Stimulated activated CD8-positive, alpha-beta memory T cell treated with anti-CD3 and anti-CD28 coated beads, Interleukin-15, amount 100 ng/mL, for 24 hours (primary cell): ENCODE results near the gene OR9I1.

Source experiments
- DNase-seq: peaks from one replicate; pipeline ENCODE4 v3.0.0-alpha.2; 2020; ENCODE audit warnings: low read depth

OR9I1 gene, protein sequence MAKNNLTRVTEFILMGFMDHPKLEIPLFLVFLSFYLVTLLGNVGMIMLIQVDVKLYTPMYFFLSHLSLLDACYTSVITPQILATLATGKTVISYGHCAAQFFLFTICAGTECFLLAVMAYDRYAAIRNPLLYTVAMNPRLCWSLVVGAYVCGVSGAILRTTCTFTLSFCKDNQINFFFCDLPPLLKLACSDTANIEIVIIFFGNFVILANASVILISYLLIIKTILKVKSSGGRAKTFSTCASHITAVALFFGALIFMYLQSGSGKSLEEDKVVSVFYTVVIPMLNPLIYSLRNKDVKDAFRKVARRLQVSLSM

DNA sequence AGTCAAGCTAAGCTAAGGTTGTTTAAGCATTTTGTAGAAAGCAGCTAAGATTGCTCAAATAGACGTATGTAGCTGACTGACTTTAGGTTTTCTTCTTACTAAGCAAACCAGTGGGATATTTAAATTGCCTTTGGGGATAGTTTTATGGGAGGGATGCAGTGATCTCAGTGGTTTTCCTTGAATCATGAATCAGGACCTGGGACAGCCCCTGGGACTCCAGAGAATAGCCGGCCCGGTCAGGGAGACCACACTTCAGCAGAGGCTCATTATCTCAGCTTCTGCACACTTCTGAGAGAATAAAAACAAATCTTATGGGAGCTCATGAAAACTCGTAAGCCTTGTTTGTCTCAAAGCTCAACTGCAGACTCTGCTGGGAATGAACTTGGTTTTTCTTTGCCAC is at the start of gene OR9I1:
Gene OR9I1, minus strand, starts transcription at position 62 of the 400 bp plus-strand sequence. CDS start 6,086 bp downstream, outside the sequence.
- DNase-seq: no peak

DNA sequence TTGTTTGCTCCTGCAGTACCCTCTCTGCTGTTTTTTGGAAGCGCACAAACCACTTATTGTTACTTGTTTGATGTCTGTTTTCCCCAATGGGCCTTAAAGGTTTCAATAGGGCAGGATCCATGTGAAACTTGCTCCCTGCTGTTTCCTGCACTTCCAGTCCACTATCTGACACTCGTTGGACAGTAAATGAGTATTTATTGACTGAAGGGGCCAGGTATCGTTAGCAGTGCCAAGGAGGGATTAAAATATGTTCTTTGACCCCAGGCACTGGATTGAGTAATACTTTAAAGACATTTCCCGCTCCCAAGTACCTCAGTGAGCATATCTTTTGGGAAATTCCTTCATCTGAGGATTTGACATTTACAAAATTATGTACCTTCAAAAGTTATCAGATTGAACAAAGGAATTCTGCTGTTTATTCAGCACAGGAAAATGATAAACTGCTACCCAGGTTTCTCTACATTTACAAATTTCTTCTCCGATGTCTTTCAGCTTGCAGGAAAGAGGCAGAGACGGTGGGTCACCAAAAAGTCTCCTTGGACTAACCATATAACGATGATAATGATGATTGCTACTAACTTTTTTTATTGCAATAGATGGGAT is 40.3 kb upstream of the OR9I1 start:
- DNase-seq: no peak

DNA sequence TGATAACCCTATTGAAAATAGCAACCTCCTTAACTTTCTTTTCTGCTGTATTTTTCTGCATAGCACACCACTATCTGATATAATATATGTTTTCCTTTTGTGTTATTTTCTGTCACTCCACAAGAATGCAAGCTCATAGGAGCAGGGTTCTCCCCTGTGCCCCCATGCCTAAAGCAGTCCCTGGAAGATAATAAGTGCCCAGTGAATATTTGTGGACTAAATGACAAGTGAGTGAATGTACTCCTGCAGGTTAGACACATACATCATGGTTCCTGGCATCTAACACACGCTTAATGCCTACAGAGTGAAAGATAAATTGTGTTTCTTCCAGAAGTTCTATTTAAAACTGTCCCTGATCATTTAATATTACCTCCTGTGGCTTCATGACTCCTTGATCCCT is 39.7 kb upstream of the OR9I1 start:
- no peak for DNase-seq

DNA sequence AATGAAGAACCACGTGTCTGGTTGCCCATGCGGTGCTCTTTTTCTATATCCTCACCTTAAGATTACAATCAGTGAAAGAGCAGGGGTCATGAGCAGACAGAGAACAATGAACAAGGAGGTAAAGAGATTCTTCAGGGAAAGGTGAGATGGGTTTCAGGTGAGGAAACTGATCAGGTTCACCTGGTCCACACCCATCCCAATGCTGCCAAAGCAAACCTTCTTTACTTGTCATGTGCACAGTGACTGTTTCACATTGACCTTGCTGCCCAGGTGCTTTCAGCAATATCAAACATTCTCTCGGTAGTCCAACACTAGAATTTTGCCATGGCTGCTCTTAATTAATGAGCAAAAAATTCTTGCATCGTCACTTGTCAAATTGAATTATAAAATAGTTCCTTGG is 39.1 kb upstream of the OR9I1 start:
- DNase-seq: no peak

DNA sequence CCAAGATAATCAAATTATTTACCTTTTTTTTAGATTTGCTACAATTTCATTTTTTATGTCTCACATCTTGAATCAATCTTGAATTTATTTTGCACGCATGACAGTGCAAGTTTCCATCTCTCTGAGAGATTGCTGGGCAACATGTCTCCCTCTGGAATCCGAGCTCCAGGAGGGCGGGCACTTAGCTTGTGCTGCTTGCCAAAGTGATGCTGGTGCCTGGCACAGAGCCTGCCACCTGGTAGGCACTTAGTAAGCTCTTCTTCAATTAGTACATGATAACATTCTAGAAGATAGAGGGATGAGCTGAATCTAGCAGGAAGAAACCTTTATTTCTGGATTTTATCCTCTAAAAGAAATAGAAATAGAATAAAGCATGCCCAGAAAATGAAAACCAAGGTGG is 27.5 kb upstream of the OR9I1 start:
- DNase-seq: no peak

DNA sequence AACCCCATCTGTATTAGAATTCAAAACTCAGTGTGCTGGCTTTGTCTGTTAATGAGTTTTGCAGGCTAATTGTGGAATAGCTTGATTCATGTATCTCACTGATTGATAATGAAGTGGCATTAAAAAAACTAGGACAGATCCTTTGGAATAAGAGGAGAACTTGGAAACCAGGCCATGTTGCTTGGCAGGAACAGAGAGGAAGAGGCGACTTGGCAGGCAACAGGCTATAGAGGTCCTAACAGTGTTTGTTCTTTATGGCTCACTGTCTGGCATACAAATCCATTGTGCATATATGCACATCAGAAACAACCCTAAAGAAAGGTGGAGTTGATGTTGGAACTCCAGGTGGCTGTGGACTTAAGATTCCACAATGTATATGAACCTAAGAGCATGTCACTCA is 17.4 kb upstream of the OR9I1 start:
- DNase-seq: no peak

DNA sequence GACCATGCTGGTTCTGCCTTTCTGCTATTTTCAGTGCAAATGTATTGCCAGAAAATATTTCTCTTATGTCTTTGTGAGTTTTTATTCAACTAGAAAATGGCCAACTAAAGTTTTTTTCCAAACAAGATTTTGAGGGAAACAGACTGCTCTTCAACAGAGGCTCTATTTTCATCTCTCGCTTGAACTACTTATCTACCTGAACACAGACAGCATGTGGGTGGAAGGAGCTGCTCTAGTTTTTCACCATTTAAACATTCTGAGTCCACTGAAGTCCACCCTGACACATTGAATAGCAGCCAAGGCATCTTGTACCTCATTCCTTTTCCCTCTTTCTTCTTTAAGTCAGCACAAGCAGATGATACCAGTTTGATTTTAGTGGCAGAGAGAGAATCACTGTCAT is 9.8 kb upstream of the OR9I1 start:
- no peak for DNase-seq

DNA sequence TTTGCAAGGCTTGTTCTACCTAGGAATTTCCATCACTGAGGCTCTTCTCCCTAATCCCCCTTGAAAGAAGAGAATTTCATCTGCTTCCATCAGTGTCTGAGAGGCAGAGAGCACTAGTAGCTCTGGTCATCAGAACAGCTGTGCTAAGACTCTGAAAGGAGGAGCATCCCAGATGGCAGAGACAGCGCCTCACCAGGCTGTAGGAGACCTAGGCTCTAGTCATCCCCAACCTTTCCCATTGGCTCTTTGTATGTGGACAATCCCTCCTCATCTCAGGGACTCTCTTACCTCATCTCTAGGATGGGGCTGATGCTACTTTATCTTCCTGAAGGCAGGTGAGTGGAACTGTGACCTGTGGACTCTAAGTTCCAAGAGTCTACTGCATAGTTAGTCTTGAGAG is 8.8 kb upstream of the OR9I1 start:
- DNase-seq: no peak

DNA sequence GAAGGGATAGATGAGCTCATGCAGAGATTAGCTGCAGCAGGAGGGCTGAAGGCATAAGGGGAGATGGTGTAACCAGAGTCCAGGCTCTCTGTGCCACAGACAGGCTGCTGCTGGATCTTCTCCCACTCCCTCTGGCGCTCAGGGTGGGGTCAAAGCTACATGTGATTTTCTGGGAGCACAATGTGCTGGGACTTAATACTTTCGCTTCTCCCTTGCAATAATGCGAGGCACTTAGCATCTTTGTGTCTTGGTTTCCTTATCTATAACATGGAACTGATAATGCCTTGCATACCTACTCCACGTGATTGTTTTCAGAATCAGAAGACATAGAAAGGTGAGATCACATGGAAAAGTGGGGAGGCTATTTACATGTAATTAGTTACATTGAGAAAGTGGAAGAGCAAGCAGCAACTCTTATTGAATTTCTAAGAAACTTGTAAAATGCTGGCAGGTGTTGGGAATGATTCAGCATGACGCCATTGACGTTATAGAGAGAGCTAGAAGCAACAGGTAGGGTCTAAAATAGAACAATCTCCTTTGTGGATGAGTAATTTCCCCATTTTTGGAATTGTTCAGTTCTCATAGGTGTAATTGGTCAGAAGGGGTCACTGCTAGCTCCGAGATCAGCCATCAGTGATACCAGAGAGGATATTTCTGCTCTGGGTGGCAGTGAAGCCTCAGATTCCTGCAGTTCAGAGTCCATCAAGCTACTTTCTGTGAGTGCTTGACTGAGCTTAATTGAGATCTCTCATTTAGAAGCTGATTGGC is 8.2 kb upstream of the OR9I1 start:
- no peak for DNase-seq

DNA sequence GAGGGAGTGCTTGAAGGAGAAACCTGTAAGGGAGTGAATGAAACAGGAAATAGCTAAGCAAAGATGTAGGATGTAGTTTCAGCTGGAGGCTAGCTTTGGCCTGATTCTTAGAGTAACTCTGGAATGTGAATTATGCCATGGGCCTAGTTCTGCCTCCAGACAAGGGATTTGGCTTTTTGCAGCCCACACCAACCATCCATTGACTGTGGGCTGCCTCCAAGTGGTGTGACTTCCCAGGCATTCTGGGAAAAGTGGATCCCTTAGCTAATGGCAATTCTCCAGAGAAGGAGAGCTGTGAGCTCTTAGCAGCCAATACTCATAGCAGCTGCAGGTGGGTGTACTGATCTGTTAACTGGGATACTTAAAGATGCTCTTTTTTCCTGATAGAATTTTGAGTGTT is 2.0 kb upstream of the OR9I1 start:
- DNase-seq: no peak

DNA sequence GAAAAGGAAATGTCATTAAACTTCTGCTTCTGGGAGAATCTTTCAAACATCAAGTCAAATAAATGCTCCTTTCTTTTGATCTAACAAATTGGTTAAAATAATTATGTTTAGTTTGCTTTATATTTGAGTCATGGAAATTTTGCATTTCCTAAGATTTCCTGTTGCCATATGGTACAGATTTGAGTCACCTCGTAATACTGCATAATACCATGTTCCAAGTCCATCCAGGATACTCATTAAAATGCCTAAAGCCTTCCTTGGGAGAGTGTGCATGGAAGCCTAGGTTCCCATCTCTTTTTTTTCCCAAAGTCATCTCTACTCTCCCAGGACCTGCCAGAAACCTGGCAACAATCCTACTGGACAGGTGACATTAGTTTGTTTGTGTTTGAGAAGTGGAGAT is 4.2 kb downstream of the OR9I1 start:
- DNase-seq: no peak

DNA sequence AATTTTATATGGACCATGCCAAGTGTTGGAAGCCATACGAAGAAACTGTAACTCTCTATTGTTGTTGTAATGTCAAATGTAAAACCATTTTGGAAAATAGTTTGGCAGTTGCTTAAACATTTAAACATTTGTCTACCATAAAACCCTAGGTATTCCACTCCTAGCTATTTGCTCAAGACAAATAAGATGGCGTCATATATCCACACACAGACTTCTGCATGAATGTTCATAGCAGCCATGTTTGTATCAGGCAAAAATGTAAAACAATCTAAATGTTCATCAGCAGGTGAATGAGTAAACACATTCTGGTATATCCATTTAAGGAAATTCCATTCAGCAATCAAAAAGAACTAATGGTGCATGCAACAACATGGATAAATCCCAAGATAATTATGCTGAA is 27.9 kb downstream of the OR9I1 start:
- DNase-seq: no peak

DNA sequence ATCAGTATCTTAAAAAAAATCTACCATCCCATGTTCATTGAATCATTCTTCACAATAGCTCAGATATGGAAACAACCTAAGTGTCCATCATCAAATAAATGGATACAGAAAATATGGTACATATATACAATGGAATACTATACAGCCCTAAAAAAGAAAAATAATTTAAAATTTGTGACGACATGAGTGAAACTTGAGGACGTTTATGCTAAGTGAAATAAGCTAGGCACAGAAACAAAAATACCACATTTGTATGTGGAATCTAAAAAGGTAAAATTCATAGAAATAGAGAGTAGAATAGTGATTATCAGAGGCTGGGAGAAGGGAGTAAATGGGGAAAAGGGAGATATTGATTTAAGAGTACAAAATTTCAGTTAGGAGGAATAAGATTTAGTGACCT is 38.8 kb downstream of the OR9I1 start:
- DNase-seq: no peak

DNA sequence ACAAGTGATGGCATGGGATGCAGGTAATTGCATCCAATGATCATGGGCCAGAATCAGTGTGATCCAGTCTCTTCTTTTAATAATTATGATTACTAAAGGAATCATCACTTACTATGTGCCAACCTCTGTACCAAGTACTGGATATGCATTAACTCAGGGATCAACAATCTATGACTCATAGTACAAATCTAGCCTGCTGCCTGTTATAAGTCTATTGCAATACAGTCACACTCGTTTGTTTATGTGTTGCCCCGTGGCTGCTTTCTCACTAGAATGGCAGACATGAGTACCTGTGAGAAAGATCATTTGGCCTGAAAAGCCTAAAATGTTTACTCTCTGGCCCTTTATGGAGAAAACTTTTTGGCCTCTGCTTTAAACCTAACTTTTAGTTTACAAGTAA is 49.5 kb downstream of the OR9I1 start:
- DNase-seq: no peak

DNA sequence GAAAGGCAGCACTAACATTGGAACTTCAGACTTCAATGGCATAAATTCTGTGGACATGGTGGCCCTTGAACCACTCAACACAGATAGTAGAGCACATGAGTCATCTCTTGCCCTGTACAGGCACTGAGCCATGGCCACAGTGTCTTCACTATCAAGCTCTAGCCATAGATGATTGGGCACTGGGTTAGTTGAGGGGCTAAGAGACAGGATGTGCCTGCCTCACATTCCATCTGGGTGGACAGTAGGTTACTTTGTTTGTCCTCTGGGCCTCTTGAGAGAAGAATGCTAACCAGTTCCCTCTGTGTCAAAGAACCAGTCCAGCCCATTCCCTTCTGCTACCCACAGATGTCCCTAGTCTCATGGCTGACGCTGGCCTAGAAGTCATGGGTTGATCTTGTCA is 54.7 kb downstream of the OR9I1 start:
- no peak for DNase-seq

DNA sequence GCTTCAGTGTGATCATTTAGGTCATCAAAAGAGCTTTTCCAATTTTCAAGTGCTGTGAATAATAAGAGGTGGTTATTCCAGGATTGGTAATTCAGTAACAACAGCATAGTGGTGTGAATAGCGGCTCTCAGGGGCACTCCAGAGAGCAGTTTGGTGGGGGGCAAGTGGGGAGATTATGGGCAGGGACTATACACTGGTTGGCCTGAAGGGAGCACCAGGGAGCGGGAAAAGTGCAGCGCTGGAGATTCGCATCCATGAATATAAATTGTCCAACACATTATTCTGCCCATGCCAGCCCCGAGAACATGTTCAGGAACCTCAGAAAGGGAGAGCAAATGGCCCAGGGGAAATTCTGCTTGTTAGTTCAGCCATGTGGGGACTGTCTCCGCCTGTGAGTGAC is 56.7 kb downstream of the OR9I1 start:
- no peak for DNase-seq

DNA sequence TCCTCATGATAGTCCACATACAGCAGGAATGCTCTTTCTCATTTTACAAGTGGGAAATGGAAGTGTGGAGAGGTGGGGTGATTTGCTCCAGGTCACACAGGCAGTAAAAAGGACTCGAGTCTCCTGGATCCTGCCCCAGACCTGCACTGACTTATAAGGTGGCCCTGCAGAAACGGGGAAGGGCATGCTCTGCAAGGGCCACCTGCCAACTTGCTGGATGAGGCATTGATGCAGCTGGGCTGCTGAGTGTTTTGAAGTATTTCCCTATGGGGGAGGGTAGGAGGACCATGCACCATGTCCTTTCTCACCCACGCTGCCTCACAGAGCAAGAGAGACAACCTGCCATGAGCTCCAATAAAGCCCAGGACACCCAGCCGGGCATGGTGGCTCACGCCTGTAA is 57.6 kb downstream of the OR9I1 start:
- no peak for DNase-seq
